Measurements from ENCODE around the gene ANKRD6.

The ANKRD6 gene

GRCh38 chr6:89475634-89476033, 42.7 kb downstream of the ANKRD6 start:
- DNase-seq, result no peak

DNA sequence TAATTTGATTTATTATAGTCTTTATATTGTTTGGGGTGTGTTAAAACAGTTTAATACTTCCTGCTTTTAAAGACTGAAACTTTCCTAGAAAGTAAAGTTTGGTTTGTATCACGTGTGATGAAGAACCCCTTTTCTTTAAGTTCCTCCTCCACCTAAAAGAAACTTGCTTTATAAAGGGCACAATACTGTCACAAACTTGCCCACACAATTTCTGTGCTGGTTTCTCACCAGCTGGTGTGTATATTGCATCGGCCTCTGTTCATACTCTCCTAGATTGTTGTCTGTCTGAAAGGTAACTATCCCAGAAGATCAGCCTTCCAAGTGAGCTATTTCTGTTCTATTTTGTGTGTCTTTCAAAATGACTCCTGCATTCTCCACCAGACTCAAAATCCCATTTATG, 46.9 kb downstream of the ANKRD6 start:
- DNase-seq, result no peak

GRCh38 chr6:89481695-89482094, 48.7 kb downstream of the ANKRD6 start:
- no peak for DNase-seq

DNA sequence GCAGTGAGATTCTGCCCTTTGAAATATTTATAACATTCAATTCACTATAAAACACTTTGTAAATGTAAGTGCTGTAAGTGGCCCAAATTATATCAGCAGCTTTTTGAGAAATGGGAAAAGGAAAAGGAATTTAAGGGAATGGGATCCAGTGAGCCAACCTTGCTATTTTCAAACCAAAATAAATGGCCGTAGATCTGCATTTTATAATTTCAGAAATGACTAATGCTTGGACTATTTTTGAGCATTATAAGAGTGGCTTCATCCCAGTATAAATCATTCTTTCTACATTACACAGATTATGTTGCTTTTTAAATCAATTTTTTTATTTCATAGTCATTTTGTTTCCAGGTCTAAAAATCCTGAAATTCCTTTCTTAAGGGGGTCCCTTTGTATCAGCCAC, 49.2 kb downstream of the ANKRD6 start:
- DNase-seq, result no peak

DNA sequence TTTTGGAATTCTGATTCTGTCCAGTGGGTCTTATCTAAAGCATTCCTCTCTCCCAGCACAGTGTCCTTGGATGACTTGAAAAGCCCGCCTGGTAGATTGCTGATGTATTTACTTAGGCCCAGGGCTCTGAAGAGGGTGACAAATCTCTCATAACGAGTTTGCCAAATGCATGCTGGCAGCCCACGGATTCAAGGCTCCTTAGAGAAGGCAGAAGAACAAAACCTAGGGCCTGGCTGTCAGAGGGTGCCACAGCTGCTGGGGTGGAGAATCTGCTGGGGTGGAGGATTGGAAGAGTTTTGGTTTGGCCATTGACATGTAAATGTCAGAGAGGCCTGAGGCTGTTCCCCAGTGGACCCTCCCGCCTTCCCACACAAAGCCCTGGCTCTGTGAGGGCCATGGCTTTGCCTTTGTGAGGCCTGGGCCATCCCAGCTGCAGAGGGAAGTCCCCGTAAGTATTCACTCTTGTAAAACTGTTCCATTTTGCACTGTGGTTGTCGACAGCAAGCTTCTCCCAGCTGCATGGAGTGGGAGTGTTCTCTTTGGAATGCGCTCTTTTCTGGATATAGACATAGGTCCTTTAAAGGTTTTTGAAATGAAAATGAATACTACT, 50.3 kb downstream of the ANKRD6 start:
- no peak for DNase-seq

DNA sequence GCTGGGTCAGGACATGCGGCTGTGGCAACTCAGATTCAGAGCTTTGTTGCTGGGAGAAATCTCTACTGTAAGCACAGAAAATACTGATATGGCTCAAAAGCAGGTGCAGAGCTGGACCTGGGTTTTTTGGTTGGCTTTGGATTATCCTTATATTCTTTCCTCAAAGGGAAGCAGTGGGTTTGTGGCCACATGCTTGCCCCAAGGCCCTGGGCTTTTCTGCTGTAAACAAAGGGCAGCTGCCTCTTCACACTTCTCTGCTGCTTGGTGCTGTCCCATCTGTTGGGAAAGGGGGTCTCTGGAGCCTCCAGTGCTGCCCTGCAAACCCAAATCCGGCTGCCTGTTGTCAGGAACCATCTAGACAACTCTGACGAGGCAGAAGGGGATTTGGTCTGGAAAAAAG, 52.4 kb downstream of the ANKRD6 start:
- no peak for DNase-seq

DNA sequence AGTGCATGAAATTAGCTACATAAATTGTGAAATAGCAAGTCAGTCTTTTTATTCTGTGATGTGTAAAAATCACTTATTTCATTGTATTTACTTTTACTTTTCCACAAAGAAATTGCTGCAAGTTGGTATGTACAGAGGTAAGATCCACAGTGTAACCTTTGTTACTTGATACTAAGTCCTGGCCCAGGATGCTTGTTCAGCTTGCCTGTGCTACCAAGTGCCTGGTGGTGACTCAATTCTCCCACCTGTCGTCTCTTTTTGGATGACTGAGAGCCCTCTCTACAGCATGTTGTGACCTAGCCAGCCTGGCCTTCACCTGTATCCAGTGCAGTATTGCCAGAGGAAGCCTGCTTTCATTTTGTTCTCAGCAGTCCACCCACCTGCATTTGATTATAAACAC, 54.9 kb downstream of the ANKRD6 start:
- DNase-seq, result no peak

- DNase-seq, result no peak
Observed at GRCh38 chr6:89488438-89488837, 55.5 kb downstream of the ANKRD6 start.

- DNase-seq, result no peak
Observed at GRCh38 chr6:89489078-89489477, 56.1 kb downstream of the ANKRD6 start.

DNA sequence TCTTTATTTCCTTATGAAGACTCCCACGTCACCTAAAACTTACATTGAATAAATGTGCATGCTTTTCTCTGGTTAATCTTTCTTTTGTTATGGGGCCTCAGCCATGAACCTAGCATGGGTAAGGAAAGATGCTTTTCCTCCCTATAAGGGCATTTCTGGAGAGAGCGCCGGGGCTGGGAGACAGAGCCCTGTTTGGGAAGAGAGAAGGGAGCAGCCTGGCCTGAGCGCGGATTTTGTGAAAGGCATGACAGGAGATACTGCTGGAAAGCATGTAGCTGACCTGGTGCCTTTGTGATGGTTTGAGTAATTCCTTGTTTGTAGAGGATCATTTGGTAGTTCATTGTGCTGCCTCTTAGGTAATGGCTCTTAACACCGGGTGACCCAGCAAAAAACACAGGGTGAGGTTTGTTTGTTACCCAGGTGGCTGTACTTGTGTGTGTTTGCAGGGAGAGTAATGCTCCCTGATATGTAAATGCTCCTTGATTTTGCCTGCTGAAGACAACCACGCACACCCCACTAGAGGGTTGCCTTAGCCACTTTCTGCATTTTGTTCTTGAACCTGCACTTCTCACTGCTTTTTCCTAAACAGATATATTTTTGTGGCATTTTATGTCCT, 59.2 kb downstream of the ANKRD6 start:
- DNase-seq, result no peak

GRCh38 chr6:89494131-89494793, 61.3 kb downstream of the ANKRD6 start:
- DNase-seq, result no peak

- DNase-seq, result no peak
Observed at GRCh38 chr6:89495961-89496535, 63.1 kb downstream of the ANKRD6 start.

- DNase-seq, result no peak
Observed at GRCh38 chr6:89500611-89501010, 67.7 kb downstream of the ANKRD6 start.

- DNase-seq, result no peak
Observed at GRCh38 chr6:89501222-89501621, 68.3 kb downstream of the ANKRD6 start.

DNA sequence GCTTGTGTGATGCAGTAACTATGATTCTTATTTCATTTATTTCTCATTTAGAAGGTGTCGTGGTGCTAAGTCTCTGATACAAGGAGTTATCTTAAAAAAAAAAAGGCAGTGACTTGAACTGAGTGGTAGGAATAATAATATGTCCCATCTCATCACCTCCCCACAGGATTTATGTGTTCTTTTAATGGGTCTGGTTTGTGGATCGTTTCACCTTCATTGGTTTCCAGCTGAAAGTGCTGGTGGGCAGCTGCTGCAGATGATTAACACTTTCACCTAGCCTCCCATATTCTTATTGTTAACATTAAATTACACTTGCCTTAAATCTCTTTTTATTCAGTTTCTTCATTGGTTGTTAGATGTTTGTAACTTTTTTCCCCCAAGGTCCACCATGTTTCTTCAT, 68.8 kb downstream of the ANKRD6 start:
- DNase-seq, result no peak

- no peak for DNase-seq
Observed at GRCh38 chr6:89503641-89504040, 70.7 kb downstream of the ANKRD6 start.

DNA sequence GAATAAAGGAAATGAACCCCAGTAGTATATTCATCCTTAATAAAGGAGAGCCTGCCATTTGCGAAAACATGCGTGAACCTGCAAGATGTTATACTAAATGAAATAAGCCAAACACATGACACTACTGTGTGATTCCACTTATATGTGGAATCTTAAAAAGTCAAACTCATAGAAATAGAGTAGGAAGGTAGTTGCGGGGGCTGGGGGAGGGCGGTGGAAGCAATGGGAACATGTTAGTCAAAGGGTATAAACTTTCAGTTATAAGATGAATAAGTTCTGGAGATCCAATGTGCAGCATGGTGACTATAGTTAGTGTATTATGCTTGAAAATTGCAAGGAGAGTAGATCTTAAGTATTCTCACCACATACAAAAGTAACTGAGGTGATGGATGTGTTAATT, 72.9 kb downstream of the ANKRD6 start:
- DNase-seq, result no peak

- no peak for DNase-seq
Observed at GRCh38 chr6:89506716-89507617, 74.0 kb downstream of the ANKRD6 start.

GRCh38 chr6:89508755-89509563, 76.0 kb downstream of the ANKRD6 start:
- no peak for DNase-seq

GRCh38 chr6:89509777-89510281, 76.9 kb downstream of the ANKRD6 start:
- DNase-seq, result no peak

- DNase-seq, result no peak
Observed at GRCh38 chr6:89510393-89510792, 77.4 kb downstream of the ANKRD6 start.

All from activated naive CD4-positive, alpha-beta T cell treated with anti-CD3 and anti-CD28 coated beads, Interleukin-2, amount 50 U/mL, for 16 hours (primary cell).